Stomach (tissue), 4 donors: Measurements from ENCODE around the gene IGSF1.
"Not testable (repeated sequence)": the region's sequence is repeated elsewhere in the genome, so short reads cannot be mapped to it uniquely, and the experiment has no call there.

Source experiments
- EP300 ChIP-seq: sonication (generic); formaldehyde crosslinking; IDR thresholded peaks from one replicate; pipeline ENCODE4 v1.6.1; 2017; ENCODE audit warnings: antibody characterized with exemption
- POLR2AphosphoS5 ChIP-seq, 3 donors: sonication (generic); formaldehyde crosslinking; IDR thresholded peaks; one replicate each; pipeline ENCODE4 v1.6.1; 2016; ENCODE audit warnings: antibody characterized with exemption in 3 of 3
- TF ChIP-seq, protein P1 (sequence below), 7 experiments: fragments of 450-650 bp in 4 of 7; fragments of 200-600 bp in 3 of 7; sonication (generic) in 3 of 7; IDR thresholded peaks; one replicate each; pipeline ENCODE4 v1.5.1; 2016 to 2019; ENCODE audit warnings: antibody characterized with exemption in 7 of 7, control low read depth in 2 of 7, mild to moderate bottlenecking in 1 of 7

DNA sequence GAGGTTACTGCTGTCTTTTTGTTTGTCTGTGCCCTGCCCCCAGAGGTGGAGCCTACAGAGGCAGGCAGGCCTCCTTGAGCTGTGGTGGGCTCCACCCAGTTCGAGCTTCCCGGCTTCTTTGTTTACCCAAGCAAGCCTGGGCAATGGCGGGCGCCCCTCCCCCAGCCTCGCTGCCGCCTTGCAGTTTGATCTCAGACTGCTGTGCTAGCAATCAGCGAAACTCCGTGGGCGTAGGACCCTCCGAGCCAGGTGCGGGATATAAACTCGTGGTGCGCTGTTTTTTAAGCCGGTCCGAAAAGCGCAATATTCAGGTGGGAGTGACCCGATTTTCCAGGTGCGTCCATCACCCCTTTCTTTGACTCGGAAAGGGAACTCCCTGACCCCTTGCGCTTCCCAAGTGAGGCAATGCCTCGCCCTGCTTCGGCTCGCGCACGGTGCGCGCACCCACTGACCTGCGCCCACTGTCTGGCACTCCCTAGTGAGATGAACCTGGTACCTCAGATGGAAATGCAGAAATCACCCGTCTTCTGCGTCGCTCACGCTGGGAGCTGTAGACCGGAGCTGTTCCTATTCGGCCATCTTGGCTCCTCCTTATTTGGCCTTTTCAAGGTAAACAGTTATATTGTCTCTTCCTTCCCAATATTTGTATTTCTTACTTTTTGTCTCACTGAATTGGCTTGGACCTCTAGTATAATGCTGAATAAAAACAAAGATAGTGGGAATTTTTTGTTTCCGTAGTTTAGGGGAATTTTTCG lies 37.9 kb downstream of the IGSF1 start:
- TF ChIP-seq, protein P1, sequence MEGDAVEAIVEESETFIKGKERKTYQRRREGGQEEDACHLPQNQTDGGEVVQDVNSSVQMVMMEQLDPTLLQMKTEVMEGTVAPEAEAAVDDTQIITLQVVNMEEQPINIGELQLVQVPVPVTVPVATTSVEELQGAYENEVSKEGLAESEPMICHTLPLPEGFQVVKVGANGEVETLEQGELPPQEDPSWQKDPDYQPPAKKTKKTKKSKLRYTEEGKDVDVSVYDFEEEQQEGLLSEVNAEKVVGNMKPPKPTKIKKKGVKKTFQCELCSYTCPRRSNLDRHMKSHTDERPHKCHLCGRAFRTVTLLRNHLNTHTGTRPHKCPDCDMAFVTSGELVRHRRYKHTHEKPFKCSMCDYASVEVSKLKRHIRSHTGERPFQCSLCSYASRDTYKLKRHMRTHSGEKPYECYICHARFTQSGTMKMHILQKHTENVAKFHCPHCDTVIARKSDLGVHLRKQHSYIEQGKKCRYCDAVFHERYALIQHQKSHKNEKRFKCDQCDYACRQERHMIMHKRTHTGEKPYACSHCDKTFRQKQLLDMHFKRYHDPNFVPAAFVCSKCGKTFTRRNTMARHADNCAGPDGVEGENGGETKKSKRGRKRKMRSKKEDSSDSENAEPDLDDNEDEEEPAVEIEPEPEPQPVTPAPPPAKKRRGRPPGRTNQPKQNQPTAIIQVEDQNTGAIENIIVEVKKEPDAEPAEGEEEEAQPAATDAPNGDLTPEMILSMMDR (IDR thresholded peaks at IDR 0.05) = not testable (repeated sequence)
- not testable (repeated sequence) for TF ChIP-seq POLR2AphosphoS5 (IDR thresholded peaks at IDR 0.05); EP300
